Glutamatergic neuron (in vitro differentiated cells): Measurements from ENCODE around the gene SSR3. TPM values are rescaled to one million over a fixed set of nuclear protein-coding genes. Genes with fewer than 3 reads are reported as not detected.

Experiments
- DNase-seq: peaks from one replicate; pipeline ENCODE4 v3.0.0; 2022
- H3K27ac Mint-ChIP-seq: one replicate; pipeline ENCODE4 v1.8.0; 2020; ENCODE audit warnings: mild to moderate bottlenecking, mixed read lengths, inconsistent platforms; ENCODE audit not compliant: unreplicated experiment
- H3K27me3 Mint-ChIP-seq: one replicate; pipeline ENCODE4 v1.8.0; 2020; ENCODE audit warnings: mild to moderate bottlenecking, moderate library complexity, mixed read lengths, inconsistent platforms; ENCODE audit not compliant: unreplicated experiment
- H3K36me3 Mint-ChIP-seq: one replicate; pipeline ENCODE4 v1.8.0; 2020; ENCODE audit warnings: mild to moderate bottlenecking, mixed read lengths, inconsistent platforms; ENCODE audit not compliant: unreplicated experiment
- H3K4me1 Mint-ChIP-seq: one replicate; pipeline ENCODE4 v1.8.0; 2020; ENCODE audit warnings: mild to moderate bottlenecking, low read depth, mixed read lengths, inconsistent platforms; ENCODE audit not compliant: unreplicated experiment
- H3K4me3 Mint-ChIP-seq: one replicate; pipeline ENCODE4 v1.8.0; 2020; ENCODE audit warnings: mild to moderate bottlenecking, mixed read lengths, inconsistent platforms; ENCODE audit not compliant: unreplicated experiment
- H3K9me3 Mint-ChIP-seq: one replicate; pipeline ENCODE4 v1.8.0; 2020; ENCODE audit warnings: mild to moderate bottlenecking, moderate library complexity, mixed read lengths, inconsistent platforms; ENCODE audit not compliant: unreplicated experiment
- CTCF ChIP-seq: fragments of 200-600 bp; sonication (generic); IDR thresholded peaks from one replicate; pipeline ENCODE4 v1.5.0; 2021; ENCODE audit not compliant: partially characterized antibody, unreplicated experiment
- total RNA-seq: library from RNA; stranded (reverse); fragmentation: NEBNext Ultra II Directional; extraction: Animal tissue kit (Norgen Biotek cat#: 25700); gene quantifications from one replicate; pipeline ENCODE4 v1.2.1, GENCODE V29; 2021; ENCODE audit not compliant: unreplicated experiment

The SSR3 gene
- total RNA-seq, 1 donor from 2014 or later = 94.5 TPM

- Mint-ChIP-seq H3K4me3 (no peak overlapping the region), H3K27ac (no peak overlapping the region), H3K4me1 (peaks cover 5% of the 10 kb centered on the region), H3K36me3 (no peaks in the 10 kb centered on the region), H3K9me3 (peaks cover 2% of the 10 kb centered on the region), H3K27me3 (peaks cover 4% of the 10 kb centered on the region)
- no peak for DNase-seq
- peak; percentile 76 for TF ChIP-seq CTCF
Measured at GRCh38 chr3:156509189-156510174, 45.4 kb downstream of the SSR3 start.

- H3K4me1 Mint-ChIP-seq = peaks cover 3% of the 10 kb centered on the region
- peaks cover 6% of the 10 kb centered on the region for H3K36me3 Mint-ChIP-seq
- H3K9me3 Mint-ChIP-seq = peaks cover 2% of the 10 kb centered on the region
Measured at GRCh38 chr3:156507285-156507684, 47.6 kb downstream of the SSR3 start.

GRCh38 chr3:156498307-156498706 is 56.6 kb downstream of the SSR3 start:
- Mint-ChIP-seq H3K9me3 (peaks cover 3% of the 10 kb centered on the region), H3K36me3 (peaks cover 10% of the 10 kb centered on the region), H3K4me1 (peaks cover 8% of the 10 kb centered on the region), H3K4me3 (no peak overlapping the region), H3K27me3 (no peaks in the 10 kb centered on the region), H3K27ac (no peak overlapping the region)
- no peak for DNase-seq
- TF ChIP-seq CTCF = no peak

More at GRCh38 chr3:156507285-156507684, 47.6 kb downstream of the SSR3 start:
- no peak overlapping the region for H3K4me3 Mint-ChIP-seq
- no peak for TF ChIP-seq CTCF
- no peak overlapping the region for H3K27ac Mint-ChIP-seq
- no peak for DNase-seq
- H3K27me3 Mint-ChIP-seq = peaks cover 4% of the 10 kb centered on the region

DNA sequence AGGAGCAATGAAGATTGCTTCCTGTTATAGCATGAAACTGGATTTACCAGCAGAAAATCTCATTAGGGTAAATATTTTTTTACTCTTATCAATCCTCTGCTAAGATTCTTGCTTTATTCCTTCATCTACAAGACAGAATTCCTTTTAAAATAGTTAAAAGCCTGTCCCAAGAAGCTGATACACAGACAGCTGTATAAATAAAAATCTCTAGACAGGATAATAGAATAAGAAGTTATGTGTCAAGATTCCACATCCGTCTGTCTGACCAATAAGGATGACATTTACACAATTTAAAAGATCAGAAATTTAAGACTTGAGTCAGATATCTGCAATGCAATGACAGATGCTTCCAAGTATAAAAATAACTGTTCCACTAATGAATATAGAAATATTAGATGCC is 57.6 kb downstream of the SSR3 start:
- Mint-ChIP-seq H3K4me1 (peaks cover 8% of the 10 kb centered on the region), H3K27me3 (no peaks in the 10 kb centered on the region), H3K9me3 (peaks cover 3% of the 10 kb centered on the region), H3K4me3 (no peak overlapping the region), H3K27ac (no peak overlapping the region), H3K36me3 (peaks cover 10% of the 10 kb centered on the region)
- no peak for TF ChIP-seq CTCF
- no peak for DNase-seq

- H3K4me1 Mint-ChIP-seq = peaks cover 3% of the 10 kb centered on the region
- no peak overlapping the region for H3K27ac Mint-ChIP-seq
- no peak overlapping the region for H3K4me3 Mint-ChIP-seq
- no peaks in the 10 kb centered on the region for H3K27me3 Mint-ChIP-seq
- H3K36me3 Mint-ChIP-seq = peaks cover 10% of the 10 kb centered on the region
- H3K9me3 Mint-ChIP-seq = peaks cover 3% of the 10 kb centered on the region
- DNase-seq = no peak
- no peak for TF ChIP-seq CTCF
Measured at GRCh38 chr3:156495816-156496215, 59.1 kb downstream of the SSR3 start.
